SK-N-SH (cell line): ENCODE data around the gene TPO. TPM values are rescaled to one million over a fixed set of nuclear protein-coding genes. Genes with fewer than 3 reads are reported as not detected.
"Not testable (repeated sequence)": the region's sequence is repeated elsewhere in the genome, so short reads cannot be mapped to it uniquely, and the experiment has no call there.

ENCODE experiments used
- CTCF ChIA-PET: fragments of 300-600, 350-600 bp; formaldehyde crosslinking; extraction: SDS; loops from one replicate; lab custom pipeline; 2021; lab: Yijun Ruan, JAX
- POLR2A ChIA-PET: fragments of 350-600 bp; sonication (Branson Sonifier 250); formaldehyde crosslinking; extraction: SDS; loops from one replicate; lab custom pipeline; 2020; ENCODE audit warnings: antibody characterized with exemption, inconsistent platforms; lab: Yijun Ruan, JAX
- DNase-seq: peaks from one replicate; pipeline ENCODE4 v3.0.0; 2012
- H2AFZ ChIP-seq: fragments of 200-600 bp; sonication (generic); 2 replicates; pipeline ENCODE4 v1.8.1; 2016; ENCODE audit warnings: antibody characterized with exemption, mild to moderate bottlenecking, low read depth
- H3F3A ChIP-seq: fragments of 200-600 bp; sonication (generic); replicated peaks from 2 replicates; pipeline ENCODE3; 2016; ENCODE audit warnings: antibody characterized with exemption, mild to moderate bottlenecking; ENCODE audit not compliant: insufficient read depth
- H3K27ac ChIP-seq, 2 experiments: fragments of 200-500 bp in 1 of 2; fragments of 200-600 bp in 1 of 2; sonication (Bioruptor generic) in 1 of 2; sonication (generic), shearing (Covaris generic) in 1 of 2; 2 replicates each; pipeline versions ENCODE4 v1.5.1 to v1.6.1; 2014 to 2016; ENCODE audit warnings: low read depth in 2 of 2, inconsistent platforms in 1 of 2, low read length in 1 of 2, mild to moderate bottlenecking in 1 of 2, mixed read lengths in 1 of 2
- H3K27me3 ChIP-seq: fragments of 200-600 bp; sonication (generic), shearing (Covaris generic); 2 replicates; pipeline ENCODE4 v1.6.1; 2016; ENCODE audit warnings: mixed run types; ENCODE audit not compliant: insufficient read depth
- H3K36me3 ChIP-seq, 2 experiments: fragments of 200-500 bp in 1 of 2; fragments of 200-600 bp in 1 of 2; sonication (Bioruptor generic) in 1 of 2; sonication (generic) in 1 of 2; replicated peaks in 1 of 2; 2 replicates each; pipeline versions ENCODE3 to v1.5.1; 2014 to 2016; ENCODE audit warnings: low read length in 1 of 2, mild to moderate bottlenecking in 1 of 2; ENCODE audit not compliant: insufficient read depth in 2 of 2, control insufficient read depth in 1 of 2
- H3K4me1 ChIP-seq, 2 experiments: fragments of 200-500 bp in 1 of 2; fragments of 200-600 bp in 1 of 2; sonication (Bioruptor generic) in 1 of 2; sonication (generic), shearing (Covaris generic) in 1 of 2; 2 replicates each; pipeline versions ENCODE4 v1.5.1 to v1.6.1; 2014 to 2016; ENCODE audit warnings: low read depth in 1 of 2, low read length in 1 of 2, mixed run types in 1 of 2; ENCODE audit not compliant: insufficient read depth in 2 of 2, control insufficient read depth in 1 of 2
- H3K4me2 ChIP-seq: fragments of 200-600 bp; sonication (generic), shearing (Covaris generic); 2 replicates; pipeline ENCODE4 v1.6.1; 2017; ENCODE audit warnings: mixed run types
- H3K4me3 ChIP-seq, 2 experiments: fragments of 200-500 bp in 1 of 2; fragments of 200-600 bp in 1 of 2; sonication (Bioruptor generic) in 1 of 2; sonication (generic), shearing (Covaris generic) in 1 of 2; 2 replicates each; pipeline versions ENCODE4 v1.5.1 to v1.8.1; 2014 to 2016; ENCODE audit warnings: low read depth in 2 of 2, inconsistent platforms in 1 of 2, low read length in 1 of 2, mild to moderate bottlenecking in 1 of 2, mixed read lengths in 1 of 2, moderate library complexity in 1 of 2
- H3K79me2 ChIP-seq: fragments of 200-600 bp; sonication (generic); 2 replicates; pipeline ENCODE4 v1.8.1; 2017; ENCODE audit warnings: mild to moderate bottlenecking; ENCODE audit not compliant: insufficient read depth
- H3K9ac ChIP-seq: fragments of 200-600 bp; sonication (generic); 2 replicates; pipeline ENCODE4 v1.6.1; 2017; ENCODE audit warnings: mixed run types
- H3K9me2 ChIP-seq: fragments of 200-600 bp; sonication (generic); 2 replicates; pipeline ENCODE4 v1.6.1; 2017; ENCODE audit warnings: mixed run types
- H3K9me3 ChIP-seq: fragments of 200-600 bp; sonication (generic); 2 replicates; pipeline ENCODE4 v1.6.1; 2017; ENCODE audit warnings: mixed run types, mild to moderate bottlenecking, moderate library complexity
- H4K20me1 ChIP-seq: fragments of 200-600 bp; sonication (generic); 2 replicates; pipeline ENCODE4 v1.6.1; 2017; ENCODE audit warnings: mild to moderate bottlenecking, mixed run types; ENCODE audit not compliant: insufficient read depth
- EP300 ChIP-seq, 2 experiments: IDR thresholded peaks; 2 replicates each; pipeline versions ENCODE4 v1.4.0 to v1.6.1; 2012; ENCODE audit warnings: borderline replicate concordance in 1 of 2, low read depth in 1 of 2, low read length in 1 of 2
- FOSL2 ChIP-seq: IDR thresholded peaks from 2 replicates; pipeline ENCODE4 v1.4.0; 2012; ENCODE audit warnings: low read depth, mild to moderate bottlenecking, moderate library complexity, borderline replicate concordance
- FOXJ3 ChIP-seq: sonication (generic); formaldehyde crosslinking; IDR thresholded peaks from 2 replicates; pipeline ENCODE4 v1.5.1; 2020; ENCODE audit warnings: mild to moderate bottlenecking, missing genetic modification reagents
- GABPA ChIP-seq: IDR thresholded peaks from 2 replicates; pipeline ENCODE4 v1.4.0; 2012; ENCODE audit warnings: low read depth, mild to moderate bottlenecking
- IRF3 ChIP-seq: fragments of 150-350 bp; IDR thresholded peaks from 2 replicates; pipeline ENCODE4 v1.6.1; 2016; ENCODE audit warnings: mild to moderate bottlenecking, low read depth, low read length
- NRF1 ChIP-seq: IDR thresholded peaks from 2 replicates; pipeline ENCODE4 v1.6.1; 2012; ENCODE audit warnings: low read depth, mild to moderate bottlenecking, low read length
- PBX3 ChIP-seq: IDR thresholded peaks from 2 replicates; pipeline ENCODE4; 2012
- RCOR1 ChIP-seq: fragments of 150-350 bp; IDR thresholded peaks from 2 replicates; pipeline ENCODE4 v1.6.1; 2017; ENCODE audit warnings: antibody characterized with exemption, low read length
- TCF12 ChIP-seq: IDR thresholded peaks from 2 replicates; pipeline ENCODE4 v1.4.0; 2012
- TEAD4 ChIP-seq: IDR thresholded peaks from 2 replicates; pipeline ENCODE4 v1.4.0; 2012; ENCODE audit warnings: mild to moderate bottlenecking, borderline replicate concordance; ENCODE audit not compliant: insufficient read depth
- YY1 ChIP-seq: IDR thresholded peaks from 2 replicates; pipeline ENCODE4 v1.4.0; 2012; ENCODE audit warnings: low read depth, mild to moderate bottlenecking
- ZBTB33 ChIP-seq: IDR thresholded peaks from 2 replicates; pipeline ENCODE4 v1.4.0; 2012; ENCODE audit warnings: low read depth, borderline replicate concordance
- WGBS: methylation state at CpG from one replicate; pipeline ENCODE4 v1.1.6; 2017; ENCODE audit warnings: low lambda C conversion rate; 5-methylcytosine and 5-hydroxymethylcytosine counted together
- polyA plus RNA-seq, 3 experiments: library from polyadenylated mRNA; depleted of rRNA; stranded (reverse); fragments of >200 nt; gene quantifications; 2 replicates each; pipeline ENCODE4 v1.2.3, GENCODE V29; 2012

Gene TPO
- polyA plus RNA-seq, 1 of the 3 experiments (the other 2 are of a cell fraction) = not detected

DNA sequence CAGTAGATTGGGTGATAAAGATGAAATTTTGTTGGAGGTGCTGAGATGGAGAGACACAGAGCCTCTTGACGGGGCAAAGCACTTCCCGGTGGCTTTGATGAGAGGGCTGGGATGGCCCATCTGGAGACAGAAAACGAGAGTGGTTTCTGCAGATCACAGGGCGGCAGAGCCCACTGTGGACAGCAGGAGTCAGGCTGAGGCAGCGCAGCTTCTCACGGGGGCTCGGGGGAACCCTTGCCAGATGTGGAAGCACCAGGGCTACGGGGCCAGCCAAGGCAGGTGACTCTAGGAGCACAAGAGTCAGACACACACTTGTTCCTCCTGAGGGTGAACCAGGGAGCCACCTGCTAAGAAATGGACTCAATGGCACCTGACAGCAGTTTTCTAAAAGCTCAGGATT lies 78.5 kb downstream of the TPO start:
- no peak overlapping the region for H3K4me3 ChIP-seq
- no peak overlapping the region for H3K4me2 ChIP-seq
- H3K27ac ChIP-seq = no peak overlapping the region
- WGBS = 30% methylated on average over 8 of the region's 8 CpGs
- DNase-seq = no peak
- H4K20me1 ChIP-seq = no peaks in the 10 kb centered on the region
- no peaks in the 10 kb centered on the region for H3F3A ChIP-seq
- no peak overlapping the region for H3K9ac ChIP-seq
- no peaks in the 10 kb centered on the region for H3K4me1 ChIP-seq
- H3K27me3 ChIP-seq = no peaks in the 10 kb centered on the region
- TF ChIP-seq GABPA = no peak
- no peak for TF ChIP-seq YY1
- TF ChIP-seq FOXJ3 (CRISPR knock-in tag) = no peak
- no peak for TF ChIP-seq PBX3
- TF ChIP-seq TEAD4 = no peak
- no peak for TF ChIP-seq IRF3
- no peak for TF ChIP-seq ZBTB33
- no peak for TF ChIP-seq TCF12
- no peak for TF ChIP-seq NRF1
- no peak for TF ChIP-seq FOSL2
- no peak for TF ChIP-seq RCOR1
- TF ChIP-seq EP300 (IDR thresholded peaks at IDR 0.05; ENCODE audit: borderline replicate concordance in 1 of 2, low read depth in 1 of 2, low read length in 1 of 2) = no peak
- no peaks in the 10 kb centered on the region for H3K36me3 ChIP-seq
- no peaks in the 10 kb centered on the region for H3K9me2 ChIP-seq
- H3K9me3 ChIP-seq = no peaks in the 10 kb centered on the region
- no peak overlapping the region for H2AFZ ChIP-seq
- H3K79me2 ChIP-seq = no peaks in the 10 kb centered on the region
- CTCF ChIA-PET = interaction anchor here (2.1 kb wide), 1 partner anchor 11 kb away, joined by 5 read pairs; no protein-coding TSS in a partner anchor
- POLR2A ChIA-PET = no interaction called here

GRCh38 chr2:1492231-1492630 lies 79.0 kb downstream of the TPO start:
- H3K4me2 ChIP-seq, H3K9me3 ChIP-seq, H4K20me1 ChIP-seq, H3K27ac ChIP-seq, H3F3A ChIP-seq, H3K4me1 ChIP-seq, POLR2A ChIA-PET, H3K79me2 ChIP-seq, H3K9me2 ChIP-seq, H3K9ac ChIP-seq, H2AFZ ChIP-seq, DNase-seq, H3K27me3 ChIP-seq, H3K4me3 ChIP-seq, H3K36me3 ChIP-seq: not testable (repeated sequence)
- CTCF ChIA-PET = interaction anchor here (2.1 kb wide), 1 partner anchor 12 kb away, joined by 5 read pairs; no protein-coding TSS in a partner anchor
- WGBS = 56% methylated on average over 9 of the region's 9 CpGs
